HG03558 (cell line): ENCODE data around the gene ESR2.
A peak's percentile ranks its signal among the peaks of the same experiment; 100 is the strongest.
"Not testable (repeated sequence)": the region's sequence is repeated elsewhere in the genome, so short reads cannot be mapped to it uniquely, and the experiment has no call there.

Experiments
- ATAC-seq: cut with Tn5 transposase; IDR thresholded peaks from one replicate; pipeline ENCODE4 v1.9.1; 2021; ENCODE audit warnings: moderate number of reproducible peaks; ENCODE audit not compliant: unreplicated experiment; ENCODE audit errors: extremely low read depth

ESR2 gene

GRCh38 chr14:64293976-64294671 lies at the start of gene ESR2:
Gene ESR2 (minus strand): TSS chr14:64294371. CDS start chr14:64282985, 11,386 bp downstream.
- ATAC-seq: peak; percentile 7

DNA sequence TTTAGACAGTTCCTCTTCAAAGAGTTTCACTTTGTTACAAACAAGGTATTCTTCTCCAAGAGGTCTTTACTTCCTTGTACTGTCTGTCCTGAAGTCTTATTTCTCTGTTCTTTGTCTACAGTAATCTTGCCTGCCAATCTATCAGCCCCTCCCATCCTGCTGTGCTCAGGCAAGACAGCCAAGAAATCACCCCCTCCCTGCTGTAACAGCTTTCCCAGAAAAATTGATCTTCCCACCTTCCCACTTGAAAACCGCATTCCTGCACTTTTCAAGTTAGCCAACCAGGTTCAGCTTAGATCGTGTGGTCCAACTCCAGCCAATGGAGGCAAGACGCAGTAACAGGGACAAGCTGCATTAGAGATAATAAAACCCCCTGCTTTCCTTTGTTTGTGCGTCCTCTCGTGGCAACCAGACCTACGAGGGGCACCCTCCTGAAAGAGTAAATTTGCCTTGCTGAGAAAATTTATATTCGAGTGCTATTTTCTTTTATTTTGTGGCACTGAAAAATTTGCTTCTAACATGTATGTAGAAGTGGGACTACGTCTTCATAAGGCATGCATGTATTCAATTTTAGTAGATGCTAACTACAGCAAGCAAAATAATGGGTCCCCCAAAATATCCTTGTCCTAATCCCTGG lies 46.5 kb upstream of the ESR2 start:
- ATAC-seq: no peak

GRCh38 chr14:64338616-64339316 lies 44.6 kb upstream of the ESR2 start:
- ATAC-seq: peak; percentile 74

DNA sequence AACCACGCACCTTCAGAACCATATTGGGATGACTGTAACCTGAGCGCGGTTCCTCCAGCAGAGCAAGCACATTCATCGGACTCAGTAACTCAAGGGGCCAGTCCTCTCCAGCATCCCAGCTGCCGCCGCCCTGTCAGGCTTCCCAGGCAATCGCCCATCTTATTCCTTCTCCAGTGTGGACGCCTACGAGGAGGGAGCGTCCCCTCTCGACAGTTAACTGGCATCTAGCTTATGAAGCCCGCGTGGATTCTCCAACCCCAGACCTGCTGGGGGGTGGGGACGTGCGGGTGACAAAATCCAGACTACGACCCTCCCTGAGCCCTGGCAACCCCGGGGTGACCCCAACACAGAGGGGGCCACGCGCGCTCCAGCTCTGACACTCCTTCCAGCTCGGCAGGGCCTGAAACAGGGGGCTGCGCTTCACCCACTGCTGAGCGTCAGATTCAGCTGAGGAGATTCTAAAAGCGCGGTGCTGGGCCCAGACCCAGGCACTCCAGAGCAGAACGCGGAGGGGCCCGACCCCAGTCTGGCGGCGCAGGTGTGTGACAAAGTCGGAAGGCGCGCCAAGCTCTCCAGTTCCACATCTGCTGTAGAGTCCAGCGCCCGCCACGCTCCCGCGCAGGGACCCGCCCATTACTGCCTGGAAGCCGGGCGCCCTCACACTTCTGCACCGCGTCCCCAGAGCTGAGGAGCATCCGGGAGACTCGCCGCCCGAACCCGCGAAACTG lies 43.9 kb upstream of the ESR2 start:
- peak; percentile 11 for ATAC-seq

DNA sequence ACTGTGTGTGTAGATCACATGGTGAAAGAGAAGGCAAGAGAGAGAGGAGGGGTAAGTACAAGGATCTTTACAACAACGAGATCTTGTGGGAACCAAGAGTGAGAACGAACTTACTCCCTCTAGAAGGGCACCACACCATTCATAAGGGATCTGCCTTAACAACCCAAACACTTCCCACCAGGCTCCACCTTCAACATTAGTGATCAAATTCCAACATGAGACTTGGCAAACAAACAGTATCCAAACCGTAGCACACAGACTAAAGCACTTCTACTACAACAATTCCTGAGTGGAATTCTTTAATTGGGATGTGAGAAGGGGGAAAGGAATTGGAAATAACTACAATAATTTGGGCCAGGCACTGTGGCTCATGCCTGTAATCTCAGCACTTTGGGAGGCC lies 35.0 kb upstream of the ESR2 start:
- ATAC-seq: no peak

GRCh38 chr14:64326502-64326901 lies 32.3 kb upstream of the ESR2 start:
- no peak for ATAC-seq

DNA sequence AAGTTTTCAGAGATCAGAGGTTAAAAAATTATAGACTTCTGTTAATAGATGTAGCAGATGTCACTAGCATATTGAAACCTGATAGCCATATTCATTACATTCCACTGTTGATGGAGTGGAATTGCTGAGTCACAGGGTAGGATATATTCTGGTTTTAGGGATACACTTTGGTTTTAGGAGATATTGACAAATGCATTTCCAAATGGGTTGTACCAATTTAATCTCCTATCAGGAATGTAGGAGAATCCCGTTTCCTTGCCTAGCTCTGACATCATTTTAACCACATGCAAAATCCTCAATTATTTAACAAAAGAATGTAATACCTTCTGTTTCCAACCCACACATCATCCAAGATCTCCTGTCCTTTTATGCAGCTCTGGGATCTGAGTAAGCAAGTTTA lies 30.7 kb upstream of the ESR2 start:
- no peak for ATAC-seq

GRCh38 chr14:64324461-64324860 lies 30.3 kb upstream of the ESR2 start:
- ATAC-seq: no peak

GRCh38 chr14:64320362-64320761 lies 26.2 kb upstream of the ESR2 start:
- not testable (repeated sequence) for ATAC-seq

GRCh38 chr14:64318695-64319094 lies 24.5 kb upstream of the ESR2 start:
- ATAC-seq: not testable (repeated sequence)

- no peak for ATAC-seq
Observed at GRCh38 chr14:64303471-64303917, 9.3 kb upstream of the ESR2 start.

DNA sequence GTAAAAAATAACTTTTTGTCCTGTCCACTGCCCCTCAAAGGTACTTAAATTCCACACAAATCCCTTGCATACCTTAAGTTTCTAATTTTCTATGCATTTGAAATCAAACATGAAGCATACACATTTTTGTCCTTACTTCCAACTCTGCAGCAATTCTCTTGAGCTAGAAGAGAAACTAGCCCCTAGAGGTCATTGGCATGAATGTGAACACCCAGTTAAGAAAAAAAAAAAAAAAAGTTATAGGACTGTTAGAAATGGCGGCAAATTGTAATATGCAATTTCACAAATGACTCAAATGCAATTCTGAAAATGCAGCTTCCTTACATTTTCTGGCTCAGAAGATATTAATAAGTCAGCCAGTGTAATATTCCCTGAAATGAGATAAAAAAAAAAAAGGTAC lies 4.6 kb upstream of the ESR2 start:
- no peak for ATAC-seq

GRCh38 chr14:64296561-64296960 lies 2.4 kb upstream of the ESR2 start:
- ATAC-seq: no peak

DNA sequence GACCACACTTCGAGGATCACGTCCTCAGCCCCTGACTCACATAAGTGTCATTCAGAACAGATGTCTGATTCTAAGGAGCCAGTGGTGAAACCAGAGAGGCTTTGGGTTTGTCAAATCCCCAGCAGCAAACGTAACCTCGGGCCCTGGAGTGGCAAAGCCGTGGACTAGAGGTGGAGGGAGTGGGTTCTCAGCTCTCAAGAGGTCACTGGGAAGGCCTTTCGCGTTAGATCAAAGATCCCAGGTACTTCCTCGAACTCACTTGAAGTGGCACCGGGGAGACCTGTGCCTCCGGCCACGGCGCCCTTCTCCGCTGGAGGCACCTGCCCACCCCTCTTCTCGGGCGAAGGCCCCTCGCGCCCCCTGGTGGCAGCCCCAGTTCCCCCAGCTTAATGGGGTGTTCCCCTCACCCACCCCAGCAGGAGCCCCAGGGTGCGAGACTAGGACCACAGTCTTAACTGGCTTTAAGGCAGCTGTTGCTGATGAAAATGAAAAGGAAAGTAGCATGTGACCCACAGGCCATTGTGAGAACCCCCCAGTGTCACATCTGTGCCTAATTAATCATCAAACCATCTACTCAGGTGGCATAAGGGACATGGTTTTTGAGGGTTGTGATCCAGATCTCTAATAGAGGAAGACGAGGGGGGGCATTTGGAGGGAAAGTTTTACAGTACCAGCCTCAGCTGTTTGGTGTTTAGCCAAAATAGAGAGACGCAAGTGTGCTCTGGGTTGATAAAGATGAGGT lies 672 bp upstream of the ESR2 start:
- peak; percentile 47 for ATAC-seq

GRCh38 chr14:64292197-64292596 lies 2.0 kb downstream of the ESR2 start:
- ATAC-seq: no peak

GRCh38 chr14:64289571-64289970 lies 4.6 kb downstream of the ESR2 start:
- ATAC-seq: no peak

DNA sequence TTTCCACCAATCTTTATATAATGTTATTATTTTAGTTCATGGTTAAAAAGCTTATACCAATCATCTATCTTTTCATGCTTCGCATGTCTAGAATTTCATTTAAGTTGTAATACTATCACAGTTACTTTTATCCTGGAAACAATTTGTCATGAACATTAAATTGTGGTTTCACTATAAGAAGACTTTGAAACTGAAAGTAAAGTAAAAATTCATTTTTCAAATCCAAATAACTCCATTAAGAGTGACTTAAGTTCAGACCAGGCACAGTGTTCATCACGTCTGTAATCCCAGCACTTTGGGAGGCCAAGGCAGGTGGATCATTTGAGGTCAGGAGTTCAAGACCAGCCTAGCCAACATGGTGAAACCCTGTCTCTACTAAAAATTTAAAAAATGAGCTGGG lies 12.4 kb downstream of the ESR2 start:
- no peak for ATAC-seq

- ATAC-seq: no peak
Observed at GRCh38 chr14:64279704-64280668, 14.2 kb downstream of the ESR2 start.

GRCh38 chr14:64278458-64278857 lies 15.7 kb downstream of the ESR2 start:
- ATAC-seq: no peak
